Effector memory CD8-positive, alpha-beta T cell (primary cell): ENCODE results near the gene SHISA6.

Experiments used
- ATAC-seq: fragments of 150-1000 bp; cut with Tn5 transposase; replicated peaks from 2 replicates; pipeline ENCODE4 v1.10.0; 2021; ENCODE audit warnings: mild to moderate bottlenecking, moderate library complexity
- DNase-seq, 3 experiments: peaks; one replicate each; pipeline ENCODE4 v3.0.0; 2021
- H3K27ac Mint-ChIP-seq, 2 donors: one replicate each; pipeline ENCODE4 v1.8.0; 2022; ENCODE audit warnings: mild to moderate bottlenecking in 2 of 2, mixed read lengths in 2 of 2, moderate library complexity in 2 of 2
- H3K27me3 Mint-ChIP-seq, 2 donors: one replicate each; pipeline ENCODE4 v1.8.0; 2022; ENCODE audit warnings: mixed read lengths in 2 of 2
- H3K36me3 Mint-ChIP-seq: one replicate; pipeline ENCODE4 v1.8.0; 2022; ENCODE audit warnings: mild to moderate bottlenecking, moderate library complexity, mixed read lengths; ENCODE audit not compliant: insufficient read depth
- H3K4me1 Mint-ChIP-seq, 2 donors: one replicate each; pipeline ENCODE4 v1.8.0; 2022; ENCODE audit warnings: low read depth in 2 of 2, mixed read lengths in 2 of 2
- H3K4me3 Mint-ChIP-seq, 2 donors: one replicate each; pipeline ENCODE4 v1.8.0; 2022; ENCODE audit warnings: mild to moderate bottlenecking in 2 of 2, mixed read lengths in 2 of 2, moderate library complexity in 2 of 2
- H3K9me3 Mint-ChIP-seq, 2 donors: one replicate each; pipeline ENCODE4 v1.8.0; 2022; ENCODE audit warnings: mixed read lengths in 2 of 2

The SHISA6 gene

GRCh38 chr17:11356371-11356770 lies 115.4 kb downstream of the SHISA6 start:
- ATAC-seq (no peak), DNase-seq (no peak)
- H3K4me1 Mint-ChIP-seq = no peaks in the 10 kb centered on the region
- peaks cover 10 to 14% of the 10 kb centered on the region in 2 donors for H3K9me3 Mint-ChIP-seq
- no peak overlapping the region for H3K4me3 Mint-ChIP-seq
- H3K27me3 Mint-ChIP-seq = no peaks in the 10 kb centered on the region
- no peaks in the 10 kb centered on the region for H3K36me3 Mint-ChIP-seq
- H3K27ac Mint-ChIP-seq = no peak overlapping the region

- Mint-ChIP-seq H3K27ac (no peak overlapping the region), H3K9me3 (peaks cover 0 to 2% of the 10 kb centered on the region in 2 donors), H3K4me1 (no peaks in the 10 kb centered on the region), H3K27me3 (no peaks in the 10 kb centered on the region), H3K36me3 (no peaks in the 10 kb centered on the region), H3K4me3 (no peak overlapping the region)
- DNase-seq = no peak
- ATAC-seq = no peak
Observed at GRCh38 chr17:11363565-11364117, 122.6 kb downstream of the SHISA6 start.

- Mint-ChIP-seq H3K4me3 (no peak overlapping the region), H3K9me3 (peaks cover 0 to 2% of the 10 kb centered on the region in 2 donors), H3K27ac (no peak overlapping the region), H3K27me3 (no peaks in the 10 kb centered on the region), H3K4me1 (no peaks in the 10 kb centered on the region), H3K36me3 (no peaks in the 10 kb centered on the region)
- ATAC-seq (no peak), DNase-seq (no peak)
Observed at GRCh38 chr17:11366272-11366850, 125.3 kb downstream of the SHISA6 start.

GRCh38 chr17:11369575-11369974 lies 128.6 kb downstream of the SHISA6 start:
- Mint-ChIP-seq H3K9me3 (peaks cover 0 to 2% of the 10 kb centered on the region in 2 donors), H3K27me3 (no peaks in the 10 kb centered on the region), H3K36me3 (no peaks in the 10 kb centered on the region), H3K4me3 (no peak overlapping the region), H3K27ac (no peak overlapping the region), H3K4me1 (no peaks in the 10 kb centered on the region)
- ATAC-seq = no peak
- DNase-seq = no peak

GRCh38 chr17:11372692-11373091 lies 131.7 kb downstream of the SHISA6 start:
- peaks cover 0 to 2% of the 10 kb centered on the region in 2 donors for H3K9me3 Mint-ChIP-seq
- no peaks in the 10 kb centered on the region for H3K27me3 Mint-ChIP-seq
- H3K27ac Mint-ChIP-seq = no peak overlapping the region
- H3K4me1 Mint-ChIP-seq = no peaks in the 10 kb centered on the region
- no peaks in the 10 kb centered on the region for H3K36me3 Mint-ChIP-seq
- no peak overlapping the region for H3K4me3 Mint-ChIP-seq
- DNase-seq = no peak
- ATAC-seq = no peak

GRCh38 chr17:11378506-11378905 lies 137.5 kb downstream of the SHISA6 start:
- DNase-seq (no peak), ATAC-seq (no peak)
- no peak overlapping the region for H3K4me3 Mint-ChIP-seq
- no peak overlapping the region for H3K27ac Mint-ChIP-seq
- no peaks in the 10 kb centered on the region for H3K4me1 Mint-ChIP-seq
- H3K9me3 Mint-ChIP-seq = peaks cover 0 to 6% of the 10 kb centered on the region in 2 donors
- no peaks in the 10 kb centered on the region for H3K36me3 Mint-ChIP-seq
- H3K27me3 Mint-ChIP-seq = no peaks in the 10 kb centered on the region

GRCh38 chr17:11380761-11381160 lies 139.7 kb downstream of the SHISA6 start:
- no peak overlapping the region for H3K27ac Mint-ChIP-seq
- no peak for DNase-seq
- H3K9me3 Mint-ChIP-seq = peaks cover 6 to 13% of the 10 kb centered on the region in 2 donors
- H3K4me3 Mint-ChIP-seq = no peak overlapping the region
- no peak for ATAC-seq
- no peaks in the 10 kb centered on the region for H3K27me3 Mint-ChIP-seq
- no peaks in the 10 kb centered on the region for H3K4me1 Mint-ChIP-seq
- H3K36me3 Mint-ChIP-seq = no peaks in the 10 kb centered on the region

GRCh38 chr17:11383157-11383556 lies 142.1 kb downstream of the SHISA6 start:
- Mint-ChIP-seq H3K27ac (no peak overlapping the region), H3K36me3 (no peaks in the 10 kb centered on the region), H3K4me1 (no peaks in the 10 kb centered on the region), H3K9me3 (peaks cover 8 to 23% of the 10 kb centered on the region in 2 donors), H3K27me3 (no peaks in the 10 kb centered on the region), H3K4me3 (no peak overlapping the region)
- DNase-seq (no peak), ATAC-seq (no peak)

GRCh38 chr17:11384131-11384530 lies 143.1 kb downstream of the SHISA6 start:
- H3K36me3 Mint-ChIP-seq = no peaks in the 10 kb centered on the region
- no peak for ATAC-seq
- no peak overlapping the region for H3K27ac Mint-ChIP-seq

GRCh38 chr17:11387610-11388009 lies 146.6 kb downstream of the SHISA6 start:
- Mint-ChIP-seq H3K27me3 (no peaks in the 10 kb centered on the region), H3K27ac (no peak overlapping the region), H3K4me3 (no peak overlapping the region), H3K36me3 (no peaks in the 10 kb centered on the region), H3K9me3 (peaks cover 12 to 35% of the 10 kb centered on the region in 2 donors), H3K4me1 (no peaks in the 10 kb centered on the region)
- ATAC-seq (no peak), DNase-seq (no peak)

More at GRCh38 chr17:11384131-11384530, 143.1 kb downstream of the SHISA6 start:
- Mint-ChIP-seq H3K4me1 (no peaks in the 10 kb centered on the region), H3K9me3 (peaks cover 8 to 23% of the 10 kb centered on the region in 2 donors), H3K27me3 (no peaks in the 10 kb centered on the region), H3K4me3 (no peak overlapping the region)
- DNase-seq = no peak

- no peak for DNase-seq
- no peak overlapping the region for H3K4me3 Mint-ChIP-seq
- H3K9me3 Mint-ChIP-seq = peaks cover 11 to 36% of the 10 kb centered on the region in 2 donors
- no peak for ATAC-seq
- no peaks in the 10 kb centered on the region for H3K27me3 Mint-ChIP-seq
- H3K27ac Mint-ChIP-seq = no peak overlapping the region
- no peaks in the 10 kb centered on the region for H3K4me1 Mint-ChIP-seq
- no peaks in the 10 kb centered on the region for H3K36me3 Mint-ChIP-seq
Observed at GRCh38 chr17:11388054-11388453, 147.0 kb downstream of the SHISA6 start.

GRCh38 chr17:11389583-11389982 lies 148.6 kb downstream of the SHISA6 start:
- no peak for DNase-seq
- Mint-ChIP-seq H3K27me3 (no peaks in the 10 kb centered on the region), H3K27ac (no peak overlapping the region)

GRCh38 chr17:11391134-11391533 lies 150.1 kb downstream of the SHISA6 start:
- peaks cover 13 to 23% of the 10 kb centered on the region in 2 donors for H3K9me3 Mint-ChIP-seq
- DNase-seq (no peak), ATAC-seq (no peak)
- no peak overlapping the region for H3K27ac Mint-ChIP-seq
- no peaks in the 10 kb centered on the region for H3K4me1 Mint-ChIP-seq
- H3K27me3 Mint-ChIP-seq = no peaks in the 10 kb centered on the region
- H3K4me3 Mint-ChIP-seq = no peak overlapping the region
- no peaks in the 10 kb centered on the region for H3K36me3 Mint-ChIP-seq

More at GRCh38 chr17:11389583-11389982, 148.6 kb downstream of the SHISA6 start:
- ATAC-seq = no peak
- Mint-ChIP-seq H3K36me3 (no peaks in the 10 kb centered on the region), H3K9me3 (peaks cover 13 to 35% of the 10 kb centered on the region in 2 donors), H3K4me3 (no peak overlapping the region), H3K4me1 (no peaks in the 10 kb centered on the region)

- DNase-seq (no peak), ATAC-seq (no peak)
- no peak overlapping the region for H3K4me3 Mint-ChIP-seq
- H3K9me3 Mint-ChIP-seq = peaks cover 8 to 12% of the 10 kb centered on the region in 2 donors
- no peaks in the 10 kb centered on the region for H3K36me3 Mint-ChIP-seq
- no peaks in the 10 kb centered on the region for H3K27me3 Mint-ChIP-seq
- H3K27ac Mint-ChIP-seq = no peak overlapping the region
- H3K4me1 Mint-ChIP-seq = no peaks in the 10 kb centered on the region
Observed at GRCh38 chr17:11404431-11405276, 163.6 kb downstream of the SHISA6 start.
